Sigmoid colon (tissue), 4 donors: Measurements from ENCODE around the gene ZNF778.

Experiments used
- CTCF ChIP-seq, 4 experiments: fragments of 450-650 bp in 3 of 4; fragments of 200-600 bp in 1 of 4; IDR thresholded peaks; one replicate each; pipeline ENCODE4 v1.5.1; 2016 to 2019; ENCODE audit warnings: antibody characterized with exemption in 4 of 4, mild to moderate bottlenecking in 3 of 4, moderate library complexity in 2 of 4
- EP300 ChIP-seq, 4 donors: sonication (generic); formaldehyde crosslinking; IDR thresholded peaks; one replicate each; pipeline ENCODE4 v1.6.1; 2017; ENCODE audit warnings: antibody characterized with exemption in 4 of 4
- POLR2AphosphoS5 ChIP-seq, 4 donors: sonication (generic); formaldehyde crosslinking; IDR thresholded peaks; one replicate each; pipeline ENCODE4 v1.6.1; 2017; ENCODE audit warnings: antibody characterized with exemption in 4 of 4

- TF ChIP-seq CTCF (IDR thresholded peaks at IDR 0.05): no peak
- TF ChIP-seq POLR2AphosphoS5 (IDR thresholded peaks at IDR 0.05): no peak
- TF ChIP-seq EP300 (IDR thresholded peaks at IDR 0.05): no peak
Measured at GRCh38 chr16:89192956-89193575, 24.4 kb upstream of the ZNF778 start.
